Right atrium auricular region (tissue), 2 donors: Measurements from ENCODE around the gene NECAB2. TPM values are rescaled to one million over a fixed set of nuclear protein-coding genes. Genes with fewer than 3 reads are reported as not detected.
A peak's percentile ranks its signal among the peaks of the same experiment; 100 is the strongest.

Experiments
- DNase-seq: peaks from one replicate; pipeline ENCODE4 v3.0.0-alpha.2; 2019; ENCODE audit warnings: low spot score
- H3K27ac ChIP-seq, 2 donors: fragments of 200-600 bp; sonication (generic); 1 replicate in 1 of 2; 2 replicates in 1 of 2; pipeline ENCODE4 v1.5.1; 2016 to 2019
- H3K27me3 ChIP-seq, 2 donors: fragments of 200-600 bp; sonication (generic); one replicate each; pipeline versions ENCODE4 v1.5.1 to v1.6.0; 2017 to 2019
- H3K36me3 ChIP-seq: fragments of 200-600 bp; sonication (generic); one replicate; pipeline ENCODE4 v1.5.1; 2016
- H3K4me1 ChIP-seq, 2 donors: fragments of 200-600 bp; sonication (generic); one replicate each; pipeline versions ENCODE4 v1.5.1 to v1.6.0; 2017 to 2019
- H3K4me3 ChIP-seq, 2 donors: fragments of 200-600 bp; sonication (generic); 1 replicate in 1 of 2; 2 replicates in 1 of 2; pipeline ENCODE4 v1.5.1; 2017 to 2019; ENCODE audit warnings: mild to moderate bottlenecking in 1 of 2, moderate library complexity in 1 of 2
- H3K9me3 ChIP-seq, 2 donors: fragments of 200-600 bp; sonication (generic); one replicate each; pipeline ENCODE4 v1.5.1; 2019
- total RNA-seq, 2 donors: library from RNA; depleted of rRNA; stranded (reverse); fragments of >200 nt; gene quantifications; one replicate each; pipeline ENCODE4 v1.1.0, GENCODE V29; 2016
- TF ChIP-seq, protein P1 (sequence below), 2 donors: fragments of 200-600 bp; sonication (generic); IDR thresholded peaks; one replicate each; pipeline ENCODE4 v1.5.1; 2019; ENCODE audit warnings: antibody characterized with exemption in 2 of 2

The NECAB2 gene
- total RNA-seq, 2 donors from 2014 or later = 0.71 TPM; not detected in 1

DNA sequence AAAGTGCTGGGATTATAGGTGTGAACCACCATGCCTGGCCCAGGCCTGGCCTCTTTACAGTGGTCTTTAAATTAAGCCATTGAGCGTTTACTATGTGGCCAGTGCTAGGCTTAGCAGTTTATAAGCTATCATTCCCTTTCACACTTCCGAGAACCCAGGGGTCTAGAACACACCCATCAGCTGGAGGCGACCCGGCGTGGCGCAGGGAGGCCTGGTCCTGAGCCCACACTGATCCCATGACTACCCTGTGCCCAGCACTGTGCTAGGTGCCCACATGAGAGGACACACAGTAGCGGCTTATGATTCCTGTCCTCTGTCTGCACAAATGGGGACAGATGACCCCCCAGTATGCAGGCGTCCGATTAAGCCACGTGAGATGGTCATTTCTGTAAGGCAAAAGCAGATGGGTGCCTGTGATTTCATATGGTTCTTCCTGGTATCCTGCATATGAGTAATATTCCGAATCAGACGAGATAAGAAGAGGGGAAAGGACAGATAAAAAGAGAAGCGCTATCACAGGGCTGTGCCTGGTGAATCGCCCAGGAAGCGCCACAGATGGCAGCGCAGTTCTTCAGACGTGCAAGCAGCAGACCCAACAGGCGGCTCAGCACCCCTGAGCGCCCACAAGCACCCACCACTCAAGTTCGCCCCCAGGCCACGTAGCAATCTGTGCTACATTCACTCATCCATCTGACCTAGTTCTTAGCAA lies 9.8 kb upstream of the NECAB2 start:
- no peak for DNase-seq
- Histone ChIP-seq H3K27ac (peak overlapping the region; percentile 1 to 38), H3K36me3 (peaks cover 27% of the 10 kb centered on the region), H3K9me3 (no peaks in the 10 kb centered on the region), H3K4me3 (no peak overlapping the region), H3K4me1 (peaks cover 0 to 24% of the 10 kb centered on the region in 2 donors), H3K27me3 (no peaks in the 10 kb centered on the region)
- TF ChIP-seq, protein P1, sequence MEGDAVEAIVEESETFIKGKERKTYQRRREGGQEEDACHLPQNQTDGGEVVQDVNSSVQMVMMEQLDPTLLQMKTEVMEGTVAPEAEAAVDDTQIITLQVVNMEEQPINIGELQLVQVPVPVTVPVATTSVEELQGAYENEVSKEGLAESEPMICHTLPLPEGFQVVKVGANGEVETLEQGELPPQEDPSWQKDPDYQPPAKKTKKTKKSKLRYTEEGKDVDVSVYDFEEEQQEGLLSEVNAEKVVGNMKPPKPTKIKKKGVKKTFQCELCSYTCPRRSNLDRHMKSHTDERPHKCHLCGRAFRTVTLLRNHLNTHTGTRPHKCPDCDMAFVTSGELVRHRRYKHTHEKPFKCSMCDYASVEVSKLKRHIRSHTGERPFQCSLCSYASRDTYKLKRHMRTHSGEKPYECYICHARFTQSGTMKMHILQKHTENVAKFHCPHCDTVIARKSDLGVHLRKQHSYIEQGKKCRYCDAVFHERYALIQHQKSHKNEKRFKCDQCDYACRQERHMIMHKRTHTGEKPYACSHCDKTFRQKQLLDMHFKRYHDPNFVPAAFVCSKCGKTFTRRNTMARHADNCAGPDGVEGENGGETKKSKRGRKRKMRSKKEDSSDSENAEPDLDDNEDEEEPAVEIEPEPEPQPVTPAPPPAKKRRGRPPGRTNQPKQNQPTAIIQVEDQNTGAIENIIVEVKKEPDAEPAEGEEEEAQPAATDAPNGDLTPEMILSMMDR (IDR thresholded peaks at IDR 0.05) = no peak

DNA sequence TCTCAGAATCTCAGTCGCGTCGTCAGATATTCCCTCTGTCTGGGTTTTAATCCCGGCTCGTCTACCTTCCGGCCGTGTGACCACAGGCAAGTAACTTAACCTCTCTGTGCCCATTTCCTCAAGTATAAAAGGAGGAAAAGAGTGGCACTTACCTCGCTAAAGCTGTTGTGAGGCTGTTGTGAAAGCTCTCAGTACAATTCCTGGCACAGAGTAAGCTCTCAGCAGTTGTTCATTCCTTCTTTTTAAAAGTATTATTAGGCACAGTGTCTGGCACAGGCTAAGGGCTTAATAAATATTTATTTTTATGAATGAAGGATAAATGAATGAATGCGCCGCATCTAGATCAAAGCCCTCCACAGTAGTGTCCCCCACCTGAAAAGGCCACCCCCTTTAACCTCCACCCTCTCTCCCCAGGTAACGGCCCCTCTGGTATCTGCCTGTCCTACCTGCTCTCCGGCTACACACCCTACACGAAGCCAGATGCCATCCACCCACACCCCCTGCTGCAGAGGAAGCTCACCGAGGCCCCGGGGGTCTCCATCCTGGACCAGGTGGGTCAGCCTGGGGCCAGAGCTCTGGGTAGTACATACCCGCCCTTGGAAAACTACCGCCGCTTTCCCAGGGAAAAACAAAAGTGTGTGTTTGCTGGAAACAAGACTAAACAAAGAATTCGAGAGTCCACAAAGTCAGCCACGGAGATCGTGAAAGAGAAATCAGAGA lies 9.0 kb upstream of the NECAB2 start:
- H3K9me3 ChIP-seq = no peaks in the 10 kb centered on the region
- DNase-seq = no peak
- H3K36me3 ChIP-seq = peaks cover 27% of the 10 kb centered on the region
- H3K27ac ChIP-seq = peak overlapping the region; percentile 1 to 38
- H3K4me3 ChIP-seq = no peak overlapping the region
- H3K27me3 ChIP-seq = no peaks in the 10 kb centered on the region
- H3K4me1 ChIP-seq = peaks cover 0 to 16% of the 10 kb centered on the region in 2 donors
- TF ChIP-seq, protein P1 (IDR thresholded peaks at IDR 0.05) = no peak

DNA sequence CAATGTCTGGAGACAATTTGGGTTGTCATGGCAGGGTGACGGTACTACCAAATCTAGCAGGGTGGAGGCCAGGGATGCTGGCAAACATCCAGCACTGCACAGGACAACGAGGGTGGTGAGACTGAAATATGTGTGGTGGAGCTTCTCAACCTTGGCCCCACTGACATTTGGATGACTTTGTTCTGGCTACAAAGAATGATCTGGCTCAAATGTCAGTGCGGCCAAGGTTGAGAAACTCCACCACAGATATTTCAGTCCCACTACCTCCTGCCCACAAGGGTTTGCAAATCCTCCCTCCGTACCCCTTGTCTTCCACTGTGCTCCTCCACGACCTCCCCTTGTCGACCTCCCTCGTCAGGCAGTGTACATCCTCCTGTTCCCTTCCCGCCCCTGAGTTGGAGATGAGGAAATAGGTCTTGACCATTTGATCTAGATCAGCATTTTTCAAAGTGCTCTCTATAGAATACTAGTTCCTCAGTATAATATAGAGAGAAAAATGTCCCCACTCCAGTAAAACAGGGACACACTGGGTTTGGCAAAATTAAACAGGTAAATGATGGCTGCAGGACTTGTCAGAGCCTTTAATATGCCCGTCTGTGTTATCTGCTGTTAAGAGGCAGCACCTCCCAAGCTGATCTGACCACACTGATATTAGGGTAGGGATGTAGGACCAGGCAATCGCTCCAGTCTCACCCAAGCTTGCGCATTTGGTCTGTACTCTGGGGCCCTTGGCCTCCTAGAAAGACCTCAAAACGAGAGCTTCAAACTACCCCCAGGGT lies 8.2 kb upstream of the NECAB2 start:
- H3K4me1 ChIP-seq = peaks cover 0 to 8% of the 10 kb centered on the region in 2 donors
- no peak overlapping the region for H3K4me3 ChIP-seq
- H3K27ac ChIP-seq = no peak overlapping the region
- TF ChIP-seq, protein P1 (IDR thresholded peaks at IDR 0.05) = no peak
- H3K36me3 ChIP-seq = peaks cover 27% of the 10 kb centered on the region
- DNase-seq = no peak
- no peaks in the 10 kb centered on the region for H3K9me3 ChIP-seq
- no peaks in the 10 kb centered on the region for H3K27me3 ChIP-seq

DNA sequence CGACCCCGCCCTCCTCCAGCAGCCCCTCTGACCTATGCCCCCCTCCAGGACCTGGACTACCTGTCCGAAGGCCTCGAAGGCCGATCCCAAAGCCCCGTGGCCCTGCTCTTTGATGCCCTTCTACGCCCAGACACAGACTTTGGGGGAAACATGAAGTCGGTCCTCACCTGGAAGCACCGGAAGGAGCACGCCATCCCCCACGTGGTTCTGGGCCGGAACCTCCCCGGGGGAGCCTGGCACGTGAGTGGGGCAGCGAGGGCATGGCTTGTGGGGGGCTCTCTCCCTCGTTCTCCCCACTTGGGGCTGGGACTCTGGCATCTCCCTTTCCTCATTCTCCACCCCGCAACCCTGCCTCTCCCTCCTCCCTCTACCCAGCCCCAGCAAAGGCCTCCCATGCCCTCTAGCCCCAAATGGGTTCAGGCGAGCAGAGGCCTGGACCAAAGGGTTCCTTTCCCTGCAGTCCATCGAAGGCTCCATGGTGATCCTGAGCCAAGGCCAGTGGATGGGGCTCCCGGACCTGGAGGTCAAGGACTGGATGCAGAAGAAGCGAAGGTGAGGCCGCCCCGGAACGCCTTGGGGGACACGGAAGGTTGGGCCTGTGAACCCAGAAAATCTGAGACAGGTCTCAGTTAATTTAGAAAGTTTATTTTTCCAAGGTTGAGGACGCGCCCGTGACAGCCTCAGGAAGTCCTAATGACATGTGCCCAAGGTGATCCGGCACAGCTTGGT lies 7.4 kb upstream of the NECAB2 start:
- Histone ChIP-seq H3K27me3 (no peaks in the 10 kb centered on the region), H3K27ac (no peak overlapping the region), H3K36me3 (peaks cover 34% of the 10 kb centered on the region), H3K9me3 (no peaks in the 10 kb centered on the region), H3K4me1 (no peaks in the 10 kb centered on the region), H3K4me3 (no peak overlapping the region)
- TF ChIP-seq, protein P1 (IDR thresholded peaks at IDR 0.05) = no peak
- DNase-seq = no peak

DNA sequence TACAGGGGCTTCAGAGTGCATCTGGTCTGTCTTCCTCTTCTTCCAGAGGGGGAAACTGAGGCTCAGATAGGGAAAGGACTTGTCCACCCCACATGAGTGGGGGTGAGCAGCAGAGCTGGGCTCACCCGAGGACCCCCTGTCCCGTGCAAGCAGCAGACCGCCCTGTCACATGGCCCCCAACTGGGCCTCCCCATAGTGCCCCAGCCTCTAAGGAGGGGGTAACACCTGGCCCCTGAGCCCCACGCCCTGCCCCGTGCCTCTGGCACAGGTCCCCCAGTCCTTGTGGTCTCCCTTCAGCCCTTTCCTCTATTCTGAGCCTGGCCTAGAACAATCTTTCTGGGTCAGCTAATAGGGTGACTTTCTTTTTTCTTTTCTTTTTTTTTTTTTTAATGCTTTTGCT lies 6.5 kb upstream of the NECAB2 start:
- Histone ChIP-seq H3K27me3 (no peaks in the 10 kb centered on the region), H3K36me3 (peaks cover 37% of the 10 kb centered on the region), H3K4me3 (no peak overlapping the region), H3K4me1 (no peaks in the 10 kb centered on the region), H3K9me3 (no peaks in the 10 kb centered on the region), H3K27ac (no peak overlapping the region)
- TF ChIP-seq, protein P1 (IDR thresholded peaks at IDR 0.05) = no peak
- no peak for DNase-seq
